Endothelial cell of umbilical vein (primary cell): ENCODE measurements around the gene CD34. TPM values are rescaled to one million over a fixed set of nuclear protein-coding genes. Genes with fewer than 3 reads are reported as not detected.

Source experiments
- BruUV-seq: library from RNA; stranded (reverse); fragments of 400-500 nt; replicated peaks from 2 replicates; lab custom pipeline; 2021; lab: Mats Ljungman, UMichigan
- CTCF ChIA-PET: fragments of 300-600, 350-600 bp; sonication (Branson Sonifier 250); formaldehyde crosslinking; loops from one replicate; lab custom pipeline; 2021; ENCODE audit warnings: antibody characterized with exemption, inconsistent platforms; lab: Charles Lee
- POLR2A ChIA-PET: fragments of 300-600, 350-600 bp; sonication (Branson Sonifier 250); formaldehyde crosslinking; loops from one replicate; lab custom pipeline; 2021; ENCODE audit warnings: antibody characterized with exemption, inconsistent platforms; lab: Charles Lee
- DNase-seq: peaks from one replicate; pipeline ENCODE4 v3.0.0-alpha.2; 2011; ENCODE audit warnings: low read depth, low spot score
- FAIRE-seq: peaks from 2 replicates; lab custom pipeline; 2011; peaks lifted over from hg19 to GRCh38; lab: Jason Lieb, UNC
- H2AFZ ChIP-seq: 2 replicates; pipeline ENCODE4 v1.6.0; 2012; ENCODE audit warnings: low read depth, low read length, control low read depth, inconsistent platforms
- H3K27ac ChIP-seq: 2 replicates; pipeline ENCODE4 v1.5.1; 2011; ENCODE audit warnings: low read depth, mild to moderate bottlenecking, control low read depth, low read length, moderate library complexity; ENCODE audit not compliant: insufficient read depth
- H3K27me3 ChIP-seq, 2 experiments: 2 replicates each; pipeline versions ENCODE4 v1.6.0 to v1.6.1; 2011; ENCODE audit warnings: low read length in 2 of 2, mixed read lengths in 1 of 2; ENCODE audit not compliant: control insufficient read depth in 2 of 2, insufficient read depth in 2 of 2
- H3K36me3 ChIP-seq, 2 experiments: 2 replicates in 1 of 2; 3 replicates in 1 of 2; pipeline ENCODE4 v1.5.1; 2011; ENCODE audit warnings: low read length in 2 of 2, mild to moderate bottlenecking in 1 of 2, moderate library complexity in 1 of 2; ENCODE audit not compliant: control insufficient read depth in 2 of 2, insufficient read depth in 2 of 2; ENCODE audit errors: extremely low read depth in 1 of 2
- H3K4me1 ChIP-seq: 3 replicates; pipeline ENCODE4 v1.5.1; 2011; ENCODE audit warnings: mild to moderate bottlenecking, low read length; ENCODE audit not compliant: control insufficient read depth, insufficient read depth; ENCODE audit errors: extremely low read depth
- H3K4me2 ChIP-seq: 2 replicates; pipeline ENCODE4 v1.6.1; 2011; ENCODE audit warnings: low read length, control low read depth, mixed read lengths; ENCODE audit not compliant: insufficient read depth
- H3K4me3 ChIP-seq, 3 experiments: fragments of 200-600 bp in 1 of 3; sonication (generic), shearing (Covaris generic) in 1 of 3; replicated peaks in 1 of 3; 2 replicates each; pipeline ENCODE4 v1.5.1; 2011 to 2016; ENCODE audit warnings: control low read depth in 3 of 3, low read length in 3 of 3, mild to moderate bottlenecking in 2 of 3, inconsistent platforms in 1 of 3, low read depth in 1 of 3, moderate library complexity in 1 of 3; ENCODE audit not compliant: insufficient read depth in 1 of 3
- H3K79me2 ChIP-seq: 2 replicates; pipeline ENCODE4 v1.6.0; 2012; ENCODE audit warnings: low read length, inconsistent platforms; ENCODE audit not compliant: control insufficient read depth, insufficient read depth
- H3K9ac ChIP-seq: replicated peaks from 2 replicates; pipeline ENCODE3; 2011; ENCODE audit warnings: low read length, control low read depth; ENCODE audit not compliant: insufficient read depth; ENCODE audit errors: extremely low read depth
- H3K9me1 ChIP-seq: replicated peaks from 3 replicates; pipeline ENCODE4 v1.6.0; 2011; ENCODE audit warnings: mild to moderate bottlenecking, low read length; ENCODE audit not compliant: control insufficient read depth, insufficient read depth; ENCODE audit errors: extremely low read depth
- H3K9me3 ChIP-seq: replicated peaks from 2 replicates; pipeline ENCODE4 v1.5.1; 2012; ENCODE audit warnings: low read length, inconsistent platforms; ENCODE audit not compliant: control insufficient read depth, insufficient read depth
- H4K20me1 ChIP-seq: replicated peaks from 2 replicates; pipeline ENCODE3; 2011; ENCODE audit warnings: mild to moderate bottlenecking, low read length; ENCODE audit not compliant: control insufficient read depth, insufficient read depth; ENCODE audit errors: extremely low read depth
- EZH2 ChIP-seq: IDR thresholded peaks from 2 replicates; pipeline ENCODE4 v1.6.1; 2012; ENCODE audit warnings: borderline replicate concordance, low read depth, mild to moderate bottlenecking, moderate library complexity, low read length, inconsistent platforms; ENCODE audit not compliant: severe bottlenecking
- FOS ChIP-seq: IDR thresholded peaks from 2 replicates; pipeline ENCODE4 v1.6.1; 2011; ENCODE audit warnings: mild to moderate bottlenecking, low read length, moderate library complexity, borderline replicate concordance; ENCODE audit not compliant: insufficient read depth
- GATA2 ChIP-seq: IDR thresholded peaks from 2 replicates; pipeline ENCODE4 v1.7.0; 2011; ENCODE audit warnings: low read depth, mild to moderate bottlenecking, moderate library complexity, mixed read lengths, low read length; ENCODE audit not compliant: insufficient read length, insufficient read depth
- JUN ChIP-seq: IDR thresholded peaks from 2 replicates; pipeline ENCODE4 v1.6.1; 2011; ENCODE audit warnings: borderline replicate concordance, low read depth; ENCODE audit not compliant: insufficient read length, insufficient read depth
- MYC ChIP-seq: IDR thresholded peaks from one replicate; pipeline ENCODE4 v1.6.1; 2011; ENCODE audit warnings: mild to moderate bottlenecking, low read depth, low read length
- POLR2A ChIP-seq: IDR thresholded peaks from 2 replicates; pipeline ENCODE4 v1.6.1; 2012; ENCODE audit warnings: low read depth, mild to moderate bottlenecking, control low read depth, low read length
- POLR2AphosphoS5 ChIP-seq: IDR thresholded peaks from 2 replicates; pipeline ENCODE4 v1.6.1; 2012; ENCODE audit warnings: low read depth, mild to moderate bottlenecking, control low read depth, low read length, moderate library complexity; ENCODE audit not compliant: insufficient read depth
- dilution Hi-C: fragments of 300-500 bp; cut with MboI; formaldehyde crosslinking; loops from one replicate; pipeline ENCODE4 v1.15.0; 2019; ENCODE audit warnings: low sequenced_read_pairs; ENCODE audit not compliant: extremely low pct_ligation_motif_present
- intact Hi-C: fragments of 100-400 bp; cut with micrococcal nuclease; formaldehyde crosslinking; loops from one replicate; pipeline ENCODE4 v1.10.0; 2022
- polyA plus RNA-seq, 4 experiments: library from polyadenylated mRNA; depleted of rRNA in 3 of 4; stranded (reverse) in 3 of 4; unstranded in 1 of 4; fragments of >200 nt; gene quantifications; 2 replicates each; pipeline versions ENCODE4 v1.2.1 to v1.2.3, GENCODE V29; 2011 to 2012; ENCODE audit warnings: missing spikeins in 1 of 4
- total RNA-seq: library from RNA; stranded (reverse); gene quantifications from 2 replicates; pipeline ENCODE4 v1.2.3, GENCODE V29; 2021
- TF ChIP-seq, protein P1 (sequence below): IDR thresholded peaks from 2 replicates; pipeline ENCODE4 v1.6.1; 2011; ENCODE audit not compliant: insufficient read depth, insufficient read length
- TF ChIP-seq, protein P2 (sequence below), 2 donors: IDR thresholded peaks; 1 replicate in 1 of 2; 2 replicates in 1 of 2; pipeline ENCODE4 v1.5.1; 2011; ENCODE audit warnings: low read length in 2 of 2, mild to moderate bottlenecking in 2 of 2, moderate library complexity in 2 of 2, control low read depth in 1 of 2, inconsistent platforms in 1 of 2, low read depth in 1 of 2; ENCODE audit not compliant: insufficient read depth in 1 of 2; ENCODE audit errors: extremely low read depth in 1 of 2

Gene CD34
- total and polyA plus RNA-seq, 2 donors (not counting 3 experiments of a cell fraction or from before 2014, with no cell fraction given), result 102 to 174 TPM

GRCh38 chr1:207858806-207859205 is 52.1 kb downstream of the CD34 start:
- Histone ChIP-seq H3K4me3 (no peak overlapping the region), H3K27ac (no peak overlapping the region), H3K9ac (no peak overlapping the region), H3K4me1 (peaks cover 20% of the 10 kb centered on the region), H4K20me1 (no peaks in the 10 kb centered on the region), H3K79me2 (peaks cover 76% of the 10 kb centered on the region), H3K27me3 (no peaks in the 10 kb centered on the region), H2AFZ (no peak overlapping the region), H3K9me1 (no peaks in the 10 kb centered on the region), H3K9me3 (no peaks in the 10 kb centered on the region), H3K4me2 (peak overlapping the region; percentile 31), H3K36me3 (peaks cover 9 to 15% of the 10 kb centered on the region in 2 experiments)
- intact Hi-C loops (loop anchor here (1.0 kb wide), 1 partner anchor 11 kb away; no protein-coding TSS in a partner anchor), dilution Hi-C loops (no loop called here)
- DNase-seq (peak; percentile 27), FAIRE-seq (no peak)
- ChIA-PET CTCF (interaction anchor here (0.5 to 4.0 kb wide), 4 partner anchors 10 to 492 kb away, joined by 3 to 29 read pairs (median 4); no protein-coding TSS in a partner anchor), POLR2A (no interaction called here)
- no TSS peak for BruUV-seq
- TF ChIP-seq, protein P1, sequence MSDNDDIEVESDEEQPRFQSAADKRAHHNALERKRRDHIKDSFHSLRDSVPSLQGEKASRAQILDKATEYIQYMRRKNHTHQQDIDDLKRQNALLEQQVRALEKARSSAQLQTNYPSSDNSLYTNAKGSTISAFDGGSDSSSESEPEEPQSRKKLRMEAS, result no peak
- TF ChIP-seq JUN, result no peak
- TF ChIP-seq, protein P2, sequence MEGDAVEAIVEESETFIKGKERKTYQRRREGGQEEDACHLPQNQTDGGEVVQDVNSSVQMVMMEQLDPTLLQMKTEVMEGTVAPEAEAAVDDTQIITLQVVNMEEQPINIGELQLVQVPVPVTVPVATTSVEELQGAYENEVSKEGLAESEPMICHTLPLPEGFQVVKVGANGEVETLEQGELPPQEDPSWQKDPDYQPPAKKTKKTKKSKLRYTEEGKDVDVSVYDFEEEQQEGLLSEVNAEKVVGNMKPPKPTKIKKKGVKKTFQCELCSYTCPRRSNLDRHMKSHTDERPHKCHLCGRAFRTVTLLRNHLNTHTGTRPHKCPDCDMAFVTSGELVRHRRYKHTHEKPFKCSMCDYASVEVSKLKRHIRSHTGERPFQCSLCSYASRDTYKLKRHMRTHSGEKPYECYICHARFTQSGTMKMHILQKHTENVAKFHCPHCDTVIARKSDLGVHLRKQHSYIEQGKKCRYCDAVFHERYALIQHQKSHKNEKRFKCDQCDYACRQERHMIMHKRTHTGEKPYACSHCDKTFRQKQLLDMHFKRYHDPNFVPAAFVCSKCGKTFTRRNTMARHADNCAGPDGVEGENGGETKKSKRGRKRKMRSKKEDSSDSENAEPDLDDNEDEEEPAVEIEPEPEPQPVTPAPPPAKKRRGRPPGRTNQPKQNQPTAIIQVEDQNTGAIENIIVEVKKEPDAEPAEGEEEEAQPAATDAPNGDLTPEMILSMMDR (IDR thresholded peaks at IDR 0.05; ENCODE audit: extremely low read depth in 1 of 2, insufficient read depth in 1 of 2, low read depth in 1 of 2, low read length in 2 of 2), result no peak
- TF ChIP-seq MYC, result no peak
- TF ChIP-seq EZH2, result no peak
- no peak for TF ChIP-seq GATA2
- TF ChIP-seq FOS, result no peak
- TF ChIP-seq POLR2AphosphoS5, result no peak
- no peak for TF ChIP-seq POLR2A
